HG02763 (cell line): ENCODE results near the gene PPP2R5C.
"Not testable (repeated sequence)": the region's sequence is repeated elsewhere in the genome, so short reads cannot be mapped to it uniquely, and the experiment has no call there.

ENCODE experiments used
- ATAC-seq: cut with Tn5 transposase; IDR thresholded peaks from one replicate; pipeline ENCODE4 v1.9.1; 2021; ENCODE audit warnings: mild to moderate bottlenecking, moderate library complexity; ENCODE audit not compliant: unreplicated experiment

The PPP2R5C gene

GRCh38 chr14:101780887-101781239, 19.4 kb downstream of the PPP2R5C start:
- ATAC-seq, result no peak

DNA sequence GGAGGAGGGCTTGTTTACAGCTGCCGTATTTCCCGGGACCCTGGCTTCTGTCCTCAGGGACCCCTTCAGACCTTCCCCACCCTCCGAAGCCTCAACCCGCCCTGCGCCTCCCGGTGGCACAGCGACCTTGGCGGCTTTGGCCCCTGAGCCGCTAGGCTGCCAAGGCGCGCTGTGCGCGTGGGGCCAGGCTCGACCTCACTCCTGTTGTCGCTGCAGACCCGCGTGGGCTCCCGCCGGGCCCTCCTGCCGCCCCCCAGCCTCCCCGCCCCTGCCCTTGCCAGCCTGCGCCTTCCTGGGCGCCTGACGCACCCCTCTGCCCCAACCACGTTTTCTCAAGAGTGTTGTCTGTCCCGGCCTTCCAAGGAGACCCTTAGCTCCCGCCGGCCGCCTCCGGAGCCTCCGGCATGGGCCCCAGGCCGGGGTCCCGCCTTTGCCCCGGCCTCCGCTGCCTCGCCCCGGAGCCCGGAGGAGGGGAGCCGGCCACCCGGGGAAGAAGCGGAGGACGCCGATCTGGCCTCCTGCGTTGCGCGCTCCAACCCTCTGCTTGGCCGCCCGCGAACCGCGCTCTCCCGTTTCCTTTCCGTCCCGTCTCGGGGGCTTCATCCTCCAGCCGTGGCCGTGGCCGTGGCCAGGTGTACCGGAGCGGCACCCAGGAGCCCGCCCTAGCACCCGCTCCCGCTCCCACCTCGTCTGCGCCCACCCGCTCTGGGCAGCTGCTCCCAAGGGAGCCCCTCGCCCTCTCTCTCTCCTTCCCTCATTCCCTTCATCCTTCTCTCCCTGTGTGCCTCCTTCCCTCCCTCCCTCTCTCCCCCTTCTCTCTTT, 19.9 kb downstream of the PPP2R5C start:
- no peak for ATAC-seq

- no peak for ATAC-seq
Observed at GRCh38 chr14:101783260-101784016, 21.9 kb downstream of the PPP2R5C start.

- ATAC-seq, result no peak
Observed at GRCh38 chr14:101784631-101785030, 23.1 kb downstream of the PPP2R5C start.

GRCh38 chr14:101788016-101788635, 26.6 kb downstream of the PPP2R5C start:
- no peak for ATAC-seq

DNA sequence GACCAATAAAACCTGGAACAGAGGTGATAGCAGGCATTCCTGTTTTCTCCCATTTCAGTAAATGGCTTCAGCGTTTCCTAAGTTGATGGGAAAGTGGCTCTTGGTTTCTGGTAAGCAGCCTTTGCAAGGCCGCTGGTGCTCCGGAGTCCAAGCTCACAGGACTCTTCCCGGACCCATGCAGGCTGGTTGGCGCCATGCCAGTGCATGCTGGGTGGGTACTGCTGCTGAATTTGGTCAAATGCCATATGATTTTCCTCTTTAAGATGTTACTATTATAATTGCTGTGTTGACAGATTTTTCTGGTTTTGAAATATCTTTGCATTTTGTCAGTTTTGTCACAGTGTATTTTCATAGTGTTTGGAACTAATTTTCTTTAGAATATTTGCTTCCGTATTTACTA, 27.7 kb downstream of the PPP2R5C start:
- no peak for ATAC-seq

DNA sequence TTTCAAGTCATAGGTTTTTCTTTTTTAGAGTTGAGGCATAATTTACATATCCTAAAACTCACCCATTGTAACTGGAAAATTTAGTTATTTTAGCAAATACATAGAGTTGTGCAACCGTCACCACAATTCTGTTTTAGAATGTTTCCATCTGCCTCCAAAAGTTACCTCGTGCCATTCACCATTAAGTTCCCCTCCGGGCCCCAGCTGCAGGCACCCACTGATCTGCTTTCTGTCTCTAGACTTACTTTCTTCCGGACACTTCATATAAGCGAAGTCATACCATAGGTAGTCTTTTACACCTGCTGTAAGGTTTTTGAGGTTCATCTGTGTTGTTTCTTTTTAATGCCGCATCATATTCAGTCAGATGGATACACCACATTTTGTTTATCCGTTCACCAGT, 28.7 kb downstream of the PPP2R5C start:
- ATAC-seq, result no peak

- no peak for ATAC-seq
Observed at GRCh38 chr14:101791919-101792572, 30.5 kb downstream of the PPP2R5C start.

DNA sequence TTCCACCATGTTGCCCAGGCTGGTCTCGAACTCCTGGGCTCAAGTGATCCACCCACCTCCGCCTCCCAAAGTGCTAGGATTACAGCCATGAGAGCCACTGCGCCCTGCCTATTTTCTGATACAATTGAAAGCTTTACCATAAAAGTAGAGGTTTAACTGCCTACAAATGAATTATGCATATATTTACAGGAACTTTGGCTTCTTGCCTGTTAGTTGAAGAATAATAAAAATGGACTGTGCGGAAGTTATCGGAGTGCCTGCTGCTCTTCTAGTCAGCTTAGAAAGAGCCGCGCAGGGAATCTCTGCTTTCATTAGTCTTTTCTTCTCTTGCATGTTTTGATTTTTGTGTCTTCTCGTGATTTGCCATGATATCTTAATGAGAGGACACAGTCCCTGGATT, 34.5 kb downstream of the PPP2R5C start:
- ATAC-seq, result no peak

GRCh38 chr14:101796479-101796878, 35.0 kb downstream of the PPP2R5C start:
- ATAC-seq, result no peak

DNA sequence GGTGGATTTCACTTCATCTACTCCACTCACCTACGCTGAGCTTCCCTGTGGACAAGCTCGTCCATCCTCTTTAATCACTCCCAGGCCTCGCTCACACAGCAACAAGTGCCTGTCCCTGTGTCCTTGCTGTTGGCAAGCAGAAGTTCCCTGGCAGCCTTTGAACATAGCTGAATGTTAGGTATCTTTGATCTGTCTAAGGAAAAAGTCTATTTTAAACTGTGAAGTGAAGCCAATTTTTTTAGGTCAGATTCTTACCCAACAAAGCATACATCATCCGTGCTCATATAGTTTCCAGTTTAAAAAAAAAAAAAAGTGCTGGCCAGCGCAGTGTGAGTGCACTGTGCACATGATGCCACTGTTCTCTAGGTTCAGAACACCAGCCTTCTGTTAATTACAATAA, 36.3 kb downstream of the PPP2R5C start:
- no peak for ATAC-seq

- ATAC-seq, result not testable (repeated sequence)
Observed at GRCh38 chr14:101804373-101804772, 42.9 kb downstream of the PPP2R5C start.

GRCh38 chr14:101806252-101806651, 44.7 kb downstream of the PPP2R5C start:
- ATAC-seq, result not testable (repeated sequence)

GRCh38 chr14:101808020-101808641, 46.6 kb downstream of the PPP2R5C start:
- ATAC-seq, result no peak

DNA sequence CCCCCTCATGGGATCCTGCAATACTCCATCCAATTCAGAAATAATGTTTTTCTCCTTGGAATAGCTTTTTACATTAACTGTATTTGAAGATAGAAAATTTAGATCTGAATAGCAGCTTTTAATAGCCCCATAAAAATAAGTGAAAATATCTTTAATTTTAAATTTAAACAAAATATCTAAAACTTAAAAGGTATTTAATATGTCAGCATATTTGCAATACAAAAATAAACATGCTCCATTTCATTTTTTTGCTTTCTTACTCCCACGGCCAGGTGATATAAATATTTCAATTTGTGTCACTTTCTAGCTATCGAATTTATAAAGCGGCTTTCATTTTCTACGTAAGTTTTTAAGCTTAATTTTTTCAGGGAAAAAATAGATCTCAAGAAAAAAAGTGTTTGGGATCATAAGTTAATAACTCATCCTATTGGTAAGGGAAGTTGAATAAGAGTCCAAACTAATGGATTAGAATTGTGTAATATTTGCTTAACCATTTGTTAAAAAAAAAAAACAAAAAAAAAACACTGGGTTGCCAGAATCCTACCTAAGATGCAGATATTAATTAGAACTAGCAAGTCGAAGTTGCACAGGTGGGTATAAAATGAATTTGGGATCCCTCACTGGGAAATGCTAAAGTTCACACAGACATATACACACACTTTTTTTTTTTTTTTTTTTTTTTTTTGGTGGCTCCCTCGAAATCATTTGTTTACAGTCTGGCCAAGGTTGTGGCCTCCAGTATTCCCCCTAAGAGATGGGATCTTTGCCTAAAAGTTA, 47.6 kb downstream of the PPP2R5C start:
- ATAC-seq, result no peak

- peak; percentile 85 for ATAC-seq
Observed at GRCh38 chr14:101809671-101810514, 48.4 kb downstream of the PPP2R5C start.

DNA sequence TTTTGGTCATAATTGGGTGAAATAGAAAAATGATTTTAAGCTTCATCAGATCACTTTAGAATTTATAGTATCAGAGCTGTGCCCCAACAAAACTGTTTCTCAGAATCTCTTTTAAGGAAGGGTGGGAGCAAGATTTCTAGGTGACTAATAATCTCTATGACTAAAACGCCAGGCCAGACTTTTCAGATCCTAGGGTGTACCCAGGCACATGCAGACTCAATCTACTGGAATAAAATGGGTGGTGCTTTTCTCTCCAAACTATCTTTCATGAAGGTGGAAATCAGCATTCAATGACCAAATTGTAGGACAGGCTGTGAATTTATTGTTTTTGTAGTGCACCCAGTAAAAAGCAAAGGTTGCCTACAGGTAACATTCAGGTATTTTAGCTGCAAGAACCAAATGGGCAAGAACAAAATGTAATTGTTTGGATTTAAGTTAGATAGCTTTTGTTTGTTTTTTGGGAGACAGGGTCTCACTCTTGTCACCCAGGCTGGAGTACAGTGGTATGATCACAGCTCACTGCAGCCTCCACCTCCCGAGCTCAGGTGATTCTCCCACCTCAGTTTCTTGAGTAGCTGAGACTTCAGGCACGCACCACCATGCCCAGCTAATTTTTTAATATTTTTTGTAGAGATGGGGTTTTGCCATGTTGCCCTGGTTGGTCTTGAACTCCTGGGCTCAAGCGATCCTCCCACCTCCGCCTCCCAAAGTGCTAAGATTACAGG, 49.5 kb downstream of the PPP2R5C start:
- ATAC-seq, result no peak

- no peak for ATAC-seq
Observed at GRCh38 chr14:101812071-101812470, 50.6 kb downstream of the PPP2R5C start.
